GM23338 (cell line): ENCODE measurements around the gene ACOT2. TPM values are rescaled to one million over a fixed set of nuclear protein-coding genes. Genes with fewer than 3 reads are reported as not detected.
"Not testable (repeated sequence)": the region's sequence is repeated elsewhere in the genome, so short reads cannot be mapped to it uniquely, and the experiment has no call there.

Source experiments
- ATAC-seq: fragments of 200-7000 bp; cut with Tn5 transposase; 3 replicates; pipeline ENCODE4 v1.9.1; 2020
- DNase-seq: peaks from one replicate; pipeline ENCODE4 v3.0.0-alpha.2; 2015; ENCODE audit warnings: low spot score
- H2AFZ ChIP-seq: fragments of 200-600 bp; sonication (generic); 2 replicates; pipeline ENCODE4 v1.8.0; 2016; ENCODE audit warnings: antibody characterized with exemption, mild to moderate bottlenecking, moderate library complexity
- H3F3A ChIP-seq: fragments of 200-600 bp; sonication (generic); replicated peaks from 2 replicates; pipeline ENCODE4 v1.8.0; 2017; ENCODE audit warnings: antibody characterized with exemption, mixed run types, low read depth
- H3K27ac ChIP-seq: fragments of 200-600 bp; sonication (generic); 2 replicates; pipeline ENCODE4 v1.6.1; 2016; ENCODE audit warnings: low read depth
- H3K27me3 ChIP-seq: fragments of 200-600 bp; sonication (generic); 2 replicates; pipeline ENCODE4 v1.8.0; 2016; ENCODE audit warnings: mild to moderate bottlenecking, mixed run types, moderate library complexity; ENCODE audit not compliant: insufficient read depth
- H3K36me3 ChIP-seq: fragments of 200-600 bp; sonication (generic); 2 replicates; pipeline ENCODE4 v1.8.0; 2016; ENCODE audit warnings: mild to moderate bottlenecking; ENCODE audit not compliant: insufficient read depth
- H3K4me1 ChIP-seq: fragments of 200-600 bp; sonication (generic); 2 replicates; pipeline ENCODE4 v1.8.0; 2016; ENCODE audit warnings: mild to moderate bottlenecking, moderate library complexity; ENCODE audit not compliant: insufficient read depth
- H3K4me2 ChIP-seq: fragments of 200-600 bp; sonication (generic); 2 replicates; pipeline ENCODE4 v1.7.1; 2017; ENCODE audit warnings: mixed run types
- H3K4me3 ChIP-seq: fragments of 200-600 bp; sonication (generic); 2 replicates; pipeline ENCODE4 v1.6.1; 2016; ENCODE audit warnings: mixed run types
- H3K79me2 ChIP-seq: fragments of 200-600 bp; sonication (generic); replicated peaks from 2 replicates; pipeline ENCODE4 v1.8.0; 2017; ENCODE audit warnings: mild to moderate bottlenecking; ENCODE audit not compliant: insufficient read depth
- H3K9me2 ChIP-seq: fragments of 200-600 bp; sonication (generic); 2 replicates; pipeline ENCODE4 v1.8.0; 2017; ENCODE audit not compliant: insufficient read depth
- H4K20me1 ChIP-seq: fragments of 200-600 bp; sonication (generic); replicated peaks from 2 replicates; pipeline ENCODE4 v1.8.0; 2017; ENCODE audit warnings: mild to moderate bottlenecking; ENCODE audit not compliant: insufficient read depth
- H3K27ac Mint-ChIP-seq: 2 replicates; pipeline ENCODE4 v1.8.0; 2020; ENCODE audit warnings: inconsistent platforms, mild to moderate bottlenecking, moderate library complexity, mixed read lengths
- H3K27me3 Mint-ChIP-seq: 3 replicates; pipeline ENCODE4 v1.8.0; 2022; ENCODE audit warnings: low read depth, mild to moderate bottlenecking, moderate library complexity, mixed read lengths, inconsistent platforms; ENCODE audit not compliant: insufficient read depth, poor library complexity
- H3K36me3 Mint-ChIP-seq: 3 replicates; pipeline ENCODE4 v1.8.0; 2021; ENCODE audit warnings: low read depth, mild to moderate bottlenecking, inconsistent platforms, moderate library complexity, mixed read lengths
- H3K4me1 Mint-ChIP-seq: 3 replicates; pipeline ENCODE4 v1.8.0; 2020; ENCODE audit warnings: mild to moderate bottlenecking, inconsistent platforms, mixed read lengths
- H3K4me3 Mint-ChIP-seq: 3 replicates; pipeline ENCODE4 v1.8.0; 2021; ENCODE audit warnings: moderate library complexity, mild to moderate bottlenecking, inconsistent platforms, mixed read lengths
- H3K9me3 Mint-ChIP-seq: 3 replicates; pipeline ENCODE4 v1.8.0; 2020; ENCODE audit warnings: moderate library complexity, mild to moderate bottlenecking, inconsistent platforms, mixed read lengths
- CTCF ChIP-seq, 2 experiments: fragments of 200-600 bp in 1 of 2; sonication (generic) in 1 of 2; conservative IDR thresholded peaks; 2 replicates each; pipeline versions ENCODE4 v1.5.1 to v1.6.1; 2016 to 2017; ENCODE audit warnings: antibody characterized with exemption in 2 of 2, low read depth in 2 of 2, mild to moderate bottlenecking in 2 of 2, moderate library complexity in 1 of 2
- ETS1 ChIP-seq: IDR thresholded peaks from 2 replicates; pipeline ENCODE4 v1.6.1; 2016; ENCODE audit warnings: antibody characterized with exemption
- EZH2 ChIP-seq: fragments of 200-600 bp; sonication (generic); IDR thresholded peaks from one replicate; pipeline ENCODE4 v1.8.0; 2017; ENCODE audit warnings: antibody characterized with exemption, mild to moderate bottlenecking, low read depth; ENCODE audit not compliant: unreplicated experiment
- polyA plus RNA-seq: library from polyadenylated mRNA; unstranded; fragments of >200 nt; fragmentation: Nextera tagmentation; extraction: Ambion mirVana; gene quantifications from 2 replicates; pipeline ENCODE4 v1.2.1, GENCODE V29; 2016
- total RNA-seq: library from RNA; depleted of rRNA; stranded (reverse); fragments of >200 nt; shearing (Covaris generic); gene quantifications from 2 replicates; pipeline ENCODE4 v1.2.3, GENCODE V29; 2014

The ACOT2 gene
- total and polyA plus RNA-seq, 2 experiments from 2014 or later, result 9.6 to 10.7 TPM

GRCh38 chr14:73567951-73568885, 795 bp upstream of the ACOT2 start (continued):
- TF ChIP-seq ETS1 (no peak), EZH2 (no peak)

- H3F3A ChIP-seq, H3K36me3 ChIP-seq, H3K9me2 ChIP-seq, DNase-seq, H3K79me2 ChIP-seq, ATAC-seq, H4K20me1 ChIP-seq, H3K27ac ChIP-seq: not testable (repeated sequence)
- Histone ChIP-seq H3K27me3 (peaks cover 14% of the 10 kb centered on the region; the same call in 1 of the 2 replicates), H3K4me3 (peak overlapping the region; percentile 62), H2AFZ (0 out of 2 replicates have a peak overlapping the region, but pooled peaks have one; percentile 6), H3K4me2 (peak overlapping the region; percentile 76), H3K4me1 (peaks cover 13% of the 10 kb centered on the region)
- H3K36me3 Mint-ChIP-seq, result peaks cover 37% of the 10 kb centered on the region
- H3K9me3 Mint-ChIP-seq, result peaks cover 22% of the 10 kb centered on the region
- peaks cover 25% of the 10 kb centered on the region for H3K4me1 Mint-ChIP-seq
- H3K27ac Mint-ChIP-seq, result peak overlapping the region; percentile 71
- H3K27me3 Mint-ChIP-seq, result peaks cover 19% of the 10 kb centered on the region
- H3K4me3 Mint-ChIP-seq, result peak overlapping the region; percentile 80
Observed at GRCh38 chr14:73568886-73569184, 178 bp upstream of the ACOT2 start.

- H3K4me2 ChIP-seq, H4K20me1 ChIP-seq, H3K27ac Mint-ChIP-seq, H3K4me3 Mint-ChIP-seq, H3K4me3 ChIP-seq, H3K36me3 ChIP-seq, H3K27ac ChIP-seq, H3K79me2 ChIP-seq, H3K9me2 ChIP-seq, H2AFZ ChIP-seq, H3F3A ChIP-seq: not testable (repeated sequence)
- peak; percentile 64 for TF ChIP-seq CTCF (conservative IDR thresholded peaks at IDR 0.05; ENCODE audit: low read depth in 2 of 2)
- ATAC-seq (peak; percentile 77), DNase-seq (peak; percentile 77)
- H3K36me3 Mint-ChIP-seq, result peaks cover 36% of the 10 kb centered on the region
- Histone ChIP-seq H3K4me1 (peaks cover 13% of the 10 kb centered on the region), H3K27me3 (peaks cover 14% of the 10 kb centered on the region; the same call in 1 of the 2 replicates)
- peaks cover 25% of the 10 kb centered on the region for H3K4me1 Mint-ChIP-seq
- H3K27me3 Mint-ChIP-seq, result peaks cover 19% of the 10 kb centered on the region
- H3K9me3 Mint-ChIP-seq, result peaks cover 22% of the 10 kb centered on the region
Observed at GRCh38 chr14:73570913-73571312, 1.9 kb downstream of the ACOT2 start.

GRCh38 chr14:73573034-73573433, 4.0 kb downstream of the ACOT2 start:
- H3F3A ChIP-seq, H3K4me3 Mint-ChIP-seq, H3K9me2 ChIP-seq, H3K4me3 ChIP-seq, H4K20me1 ChIP-seq, ATAC-seq, H3K4me1 ChIP-seq, H3K27ac Mint-ChIP-seq, H3K79me2 ChIP-seq, H3K27ac ChIP-seq, H3K4me2 ChIP-seq, H3K36me3 ChIP-seq, H2AFZ ChIP-seq, DNase-seq: not testable (repeated sequence)
- Mint-ChIP-seq H3K4me1 (peaks cover 20% of the 10 kb centered on the region), H3K36me3 (peaks cover 21% of the 10 kb centered on the region), H3K27me3 (peaks cover 19% of the 10 kb centered on the region), H3K9me3 (peaks cover 11% of the 10 kb centered on the region; the same call in 1 of the 3 replicates)
- peaks cover 11% of the 10 kb centered on the region; the same call in 1 of the 2 replicates for H3K27me3 ChIP-seq

- peaks cover 12% of the 10 kb centered on the region for H3K27me3 Mint-ChIP-seq
- not testable (repeated sequence) for ATAC-seq, H3K9me2 ChIP-seq, H3K27ac ChIP-seq, H3K4me3 Mint-ChIP-seq, H3F3A ChIP-seq, H3K9me3 Mint-ChIP-seq, H3K4me2 ChIP-seq, H3K79me2 ChIP-seq, H4K20me1 ChIP-seq, H3K4me3 ChIP-seq, DNase-seq, H3K4me1 ChIP-seq, H3K27me3 ChIP-seq, H3K27ac Mint-ChIP-seq, H2AFZ ChIP-seq, H3K36me3 ChIP-seq
- H3K4me1 Mint-ChIP-seq, result peaks cover 13% of the 10 kb centered on the region
- peaks cover 18% of the 10 kb centered on the region; the same call in 2 of the 3 replicates for H3K36me3 Mint-ChIP-seq
Observed at GRCh38 chr14:73573740-73574139, 4.7 kb downstream of the ACOT2 start.

- H3K4me1 ChIP-seq, H2AFZ ChIP-seq, H3K9me2 ChIP-seq, DNase-seq, H4K20me1 ChIP-seq, H3K27ac Mint-ChIP-seq, ATAC-seq, H3K27me3 Mint-ChIP-seq, H3K79me2 ChIP-seq, H3K27me3 ChIP-seq, H3K36me3 ChIP-seq, H3K4me3 ChIP-seq, H3K9me3 Mint-ChIP-seq, H3K4me1 Mint-ChIP-seq, H3F3A ChIP-seq, H3K4me3 Mint-ChIP-seq, H3K27ac ChIP-seq, H3K4me2 ChIP-seq: not testable (repeated sequence)
- peaks cover 18% of the 10 kb centered on the region; the same call in 2 of the 3 replicates for H3K36me3 Mint-ChIP-seq
Observed at GRCh38 chr14:73574251-73574650, 5.2 kb downstream of the ACOT2 start.
